Measurements from ENCODE around the gene ZNF445. TPM values are rescaled to one million over a fixed set of nuclear protein-coding genes. Genes with fewer than 3 reads are reported as not detected.

ZNF445 gene
- total and polyA plus RNA-seq, 9 of the 15 experiments (the other 6 are each of a cell fraction or from before 2014, with no cell fraction given): 1.2 to 26.9 (median 10.6) TPM

DNA sequence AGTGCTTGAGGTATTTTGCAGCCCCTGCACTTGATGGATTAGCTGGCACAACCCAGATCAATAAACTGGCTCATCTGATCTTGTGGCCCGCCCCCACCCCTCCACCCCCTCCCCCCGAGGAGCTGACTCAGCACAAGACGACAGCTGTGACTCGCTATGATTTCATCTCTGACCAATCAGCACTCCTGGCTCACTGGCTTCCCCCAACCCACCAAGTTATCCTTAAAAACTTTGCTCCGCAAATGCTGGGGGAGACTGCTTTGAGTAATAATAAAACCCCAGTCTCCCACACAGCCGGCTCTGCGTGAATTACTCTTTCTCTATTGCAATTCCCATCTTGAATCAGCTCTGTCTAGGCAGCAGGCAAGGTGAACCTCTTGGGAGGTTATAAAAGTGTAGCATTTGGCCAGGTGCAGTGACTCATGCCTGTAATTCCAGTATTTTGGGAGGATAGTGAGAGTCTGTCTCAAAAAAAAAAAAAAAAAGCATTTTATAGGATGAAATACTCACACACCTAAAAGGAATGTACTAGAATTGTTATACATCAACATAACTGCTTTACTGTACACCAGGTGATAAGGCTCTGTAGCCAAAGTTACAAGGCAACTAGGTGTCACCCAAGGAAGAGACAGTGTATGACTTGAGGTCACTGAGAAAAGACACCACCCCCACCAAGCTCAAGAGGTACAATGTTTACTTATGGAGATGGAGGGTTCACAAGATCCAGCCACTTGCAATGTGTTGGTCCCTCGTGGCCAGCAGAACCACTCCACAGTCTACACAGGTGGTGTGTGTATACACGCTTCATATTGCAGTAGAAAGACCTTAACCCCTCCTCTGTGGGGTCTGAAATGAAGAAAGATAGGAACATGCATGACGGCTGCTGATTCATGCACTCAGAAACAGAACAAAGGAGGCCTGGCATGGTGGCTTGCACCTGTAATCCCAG, 8.6 kb downstream of the ZNF445 start (continued):
- TF ChIP-seq MIER1 (IDR thresholded peaks at IDR 0.05; ENCODE audit: low read depth) (0 out of 2 replicates have a peak, but pooled peaks have one; percentile 44), CEBPB (tag; IDR thresholded peaks at IDR 0.05) (no peak), BACH1 (tag; IDR thresholded peaks at IDR 0.05) (peak; percentile 87), NRF1 (conservative IDR thresholded peaks at IDR 0.05 in 1 of 2, IDR thresholded peaks at IDR 0.05 in 1 of 2) (no peak), MYBL2 (IDR thresholded peaks at IDR 0.05; ENCODE audit: low read depth) (no peak), MYBL2 (CRISPR knock-in tag; IDR thresholded peaks at IDR 0.05; ENCODE audit: borderline replicate concordance) (no peak), HNRNPH1 (optimal IDR thresholded peaks at IDR 0.05; ENCODE audit: low read depth, low read length) (no peak), CBFA2T2 (conservative IDR thresholded peaks at IDR 0.05) (peak; percentile 21; the same call in 1 of the 2 replicates), IRF2 (CRISPR knock-in tag; IDR thresholded peaks at IDR 0.05) (no peak), CBX3 (IDR thresholded peaks at IDR 0.05; ENCODE audit: borderline replicate concordance in 1 of 2, low read length in 2 of 2) (0 out of 3 replicates have a peak, but pooled peaks of 1 of the 2 experiments have one; percentile 25), ZNF668 (CRISPR knock-in tag; IDR thresholded peaks at IDR 0.05) (no peak), RUNX1 (IDR thresholded peaks at IDR 0.05; ENCODE audit: low read depth) (no peak), CHD4 (IDR thresholded peaks at IDR 0.05; ENCODE audit: insufficient read depth, insufficient replicate concordance, low read depth, low read length, poor library complexity, severe bottlenecking) (no peak), TRIM24 (IDR thresholded peaks at IDR 0.05) (no peak), PTTG1 (tag; IDR thresholded peaks at IDR 0.05; ENCODE audit: low read depth) (no peak), STAT5B (CRISPR knock-in tag; IDR thresholded peaks at IDR 0.05) (no peak), GATAD2B (IDR thresholded peaks at IDR 0.05; ENCODE audit: borderline replicate concordance) (no peak), NCOA6 (IDR thresholded peaks at IDR 0.05) (no peak), PHF8 (IDR thresholded peaks at IDR 0.05; ENCODE audit: borderline replicate concordance, low read length) (no peak), ZNF324 (CRISPR knock-in tag; IDR thresholded peaks at IDR 0.05) (no peak), E2F3 (CRISPR knock-in tag; IDR thresholded peaks at IDR 0.05) (no peak), NFE2 (IDR thresholded peaks at IDR 0.05; ENCODE audit: low read depth) (peak; percentile 79), NFRKB (IDR thresholded peaks at IDR 0.05; ENCODE audit: low read depth) (0 out of 2 replicates have a peak, but pooled peaks have one; percentile 25), ZNF764 (CRISPR knock-in tag; IDR thresholded peaks at IDR 0.05; ENCODE audit: low read depth) (no peak), ZNF79 (CRISPR knock-in tag; IDR thresholded peaks at IDR 0.05; ENCODE audit: low read depth) (no peak)
- TF ChIP-seq, protein P1, sequence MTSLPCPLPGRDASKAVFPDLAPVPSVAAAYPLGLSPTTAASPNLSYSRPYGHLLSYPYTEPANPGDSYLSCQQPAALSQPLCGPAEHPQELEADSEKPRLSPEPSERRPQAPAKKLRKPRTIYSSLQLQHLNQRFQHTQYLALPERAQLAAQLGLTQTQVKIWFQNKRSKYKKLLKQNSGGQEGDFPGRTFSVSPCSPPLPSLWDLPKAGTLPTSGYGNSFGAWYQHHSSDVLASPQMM (CRISPR knock-in tag; IDR thresholded peaks at IDR 0.05): no peak
- TF ChIP-seq, protein P2, sequence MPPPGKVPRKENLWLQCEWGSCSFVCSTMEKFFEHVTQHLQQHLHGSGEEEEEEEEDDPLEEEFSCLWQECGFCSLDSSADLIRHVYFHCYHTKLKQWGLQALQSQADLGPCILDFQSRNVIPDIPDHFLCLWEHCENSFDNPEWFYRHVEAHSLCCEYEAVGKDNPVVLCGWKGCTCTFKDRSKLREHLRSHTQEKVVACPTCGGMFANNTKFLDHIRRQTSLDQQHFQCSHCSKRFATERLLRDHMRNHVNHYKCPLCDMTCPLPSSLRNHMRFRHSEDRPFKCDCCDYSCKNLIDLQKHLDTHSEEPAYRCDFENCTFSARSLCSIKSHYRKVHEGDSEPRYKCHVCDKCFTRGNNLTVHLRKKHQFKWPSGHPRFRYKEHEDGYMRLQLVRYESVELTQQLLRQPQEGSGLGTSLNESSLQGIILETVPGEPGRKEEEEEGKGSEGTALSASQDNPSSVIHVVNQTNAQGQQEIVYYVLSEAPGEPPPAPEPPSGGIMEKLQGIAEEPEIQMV (tag; conservative IDR thresholded peaks at IDR 0.05; ENCODE audit: low read depth): 0 out of 2 replicates have a peak, but pooled peaks have one; percentile 10
- TF ChIP-seq, protein P3, sequence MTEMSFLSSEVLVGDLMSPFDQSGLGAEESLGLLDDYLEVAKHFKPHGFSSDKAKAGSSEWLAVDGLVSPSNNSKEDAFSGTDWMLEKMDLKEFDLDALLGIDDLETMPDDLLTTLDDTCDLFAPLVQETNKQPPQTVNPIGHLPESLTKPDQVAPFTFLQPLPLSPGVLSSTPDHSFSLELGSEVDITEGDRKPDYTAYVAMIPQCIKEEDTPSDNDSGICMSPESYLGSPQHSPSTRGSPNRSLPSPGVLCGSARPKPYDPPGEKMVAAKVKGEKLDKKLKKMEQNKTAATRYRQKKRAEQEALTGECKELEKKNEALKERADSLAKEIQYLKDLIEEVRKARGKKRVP (CRISPR knock-in tag; IDR thresholded peaks at IDR 0.05): no peak

Measured in K562 (cell line).